Activated naive CD8-positive, alpha-beta T cell (primary cell): ENCODE measurements around the gene OR1L1.

Experiments used
- H3K27ac Mint-ChIP-seq: one replicate; pipeline ENCODE4 v1.8.0; 2021; ENCODE audit warnings: mixed read lengths
- H3K27me3 Mint-ChIP-seq: one replicate; pipeline ENCODE4 v1.8.0; 2021; ENCODE audit warnings: mixed read lengths
- H3K36me3 Mint-ChIP-seq: one replicate; pipeline ENCODE4 v1.8.0; 2021; ENCODE audit warnings: mixed read lengths
- H3K4me1 Mint-ChIP-seq: one replicate; pipeline ENCODE4 v1.8.0; 2021; ENCODE audit warnings: low read depth, mixed read lengths
- H3K4me3 Mint-ChIP-seq: one replicate; pipeline ENCODE4 v1.8.0; 2021; ENCODE audit warnings: mild to moderate bottlenecking, mixed read lengths
- H3K9me3 Mint-ChIP-seq: one replicate; pipeline ENCODE4 v1.8.0; 2021; ENCODE audit warnings: low read depth, mixed read lengths

The OR1L1 gene, protein sequence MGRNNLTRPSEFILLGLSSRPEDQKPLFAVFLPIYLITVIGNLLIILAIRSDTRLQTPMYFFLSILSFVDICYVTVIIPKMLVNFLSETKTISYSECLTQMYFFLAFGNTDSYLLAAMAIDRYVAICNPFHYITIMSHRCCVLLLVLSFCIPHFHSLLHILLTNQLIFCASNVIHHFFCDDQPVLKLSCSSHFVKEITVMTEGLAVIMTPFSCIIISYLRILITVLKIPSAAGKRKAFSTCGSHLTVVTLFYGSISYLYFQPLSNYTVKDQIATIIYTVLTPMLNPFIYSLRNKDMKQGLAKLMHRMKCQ

DNA sequence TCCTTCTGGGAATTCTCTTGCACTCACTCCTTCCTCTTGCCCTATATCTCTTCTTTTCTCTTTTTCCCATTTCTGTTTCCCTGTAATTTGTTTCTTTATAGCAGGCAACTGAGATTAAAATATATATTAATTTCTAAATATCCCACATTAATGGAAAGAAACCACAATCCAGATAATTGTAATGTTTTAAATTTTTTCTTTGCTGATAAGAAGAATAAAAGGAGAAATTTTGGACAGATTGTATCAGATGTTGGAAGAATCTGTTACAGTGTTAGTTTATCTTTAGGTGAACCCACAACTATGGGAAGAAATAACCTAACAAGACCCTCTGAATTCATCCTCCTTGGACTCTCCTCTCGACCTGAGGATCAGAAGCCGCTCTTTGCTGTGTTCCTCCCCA lies at the start of gene OR1L1:
TSS of gene OR1L1 (plus strand) at position 301 of the 400 bp plus-strand sequence. CDS start at position 301, 0 bp downstream.
- Mint-ChIP-seq H3K36me3 (no peaks in the 10 kb centered on the region), H3K27me3 (peaks cover 16% of the 10 kb centered on the region), H3K4me1 (no peaks in the 10 kb centered on the region), H3K9me3 (peaks cover 4% of the 10 kb centered on the region), H3K4me3 (no peak within 1 kb of the TSS), H3K27ac (no peak within 1 kb of the TSS)

DNA sequence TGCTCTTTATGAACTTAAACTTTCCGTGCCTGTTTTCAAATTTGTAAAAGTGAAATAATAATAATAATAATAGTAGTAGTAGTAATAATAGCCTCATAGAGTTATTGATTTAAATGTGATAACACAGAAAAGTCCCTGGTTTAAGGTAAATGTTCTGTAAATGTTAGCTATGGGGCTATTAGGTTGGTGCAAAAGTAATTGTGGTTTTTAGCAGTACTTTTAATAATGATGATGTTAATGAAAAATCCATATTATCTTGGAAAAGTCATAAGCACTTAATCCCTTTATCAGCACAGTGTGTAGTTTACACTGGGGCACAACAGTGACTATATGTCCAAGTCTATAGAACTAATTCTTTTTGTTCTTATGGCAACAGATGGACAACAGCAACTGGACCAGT lies 47.2 kb upstream of the OR1L1 start, which contains the start of gene OR1Q1:
TSS of gene OR1Q1 (plus strand) at position 377 of the 400 bp plus-strand sequence. CDS start at position 377, 0 bp downstream.
- Mint-ChIP-seq H3K4me1 (no peaks in the 10 kb centered on the region), H3K4me3 (no peak within 1 kb of the TSS), H3K36me3 (no peaks in the 10 kb centered on the region), H3K27ac (no peak within 1 kb of the TSS), H3K9me3 (no peaks in the 10 kb centered on the region), H3K27me3 (peaks cover 1% of the 10 kb centered on the region)

DNA sequence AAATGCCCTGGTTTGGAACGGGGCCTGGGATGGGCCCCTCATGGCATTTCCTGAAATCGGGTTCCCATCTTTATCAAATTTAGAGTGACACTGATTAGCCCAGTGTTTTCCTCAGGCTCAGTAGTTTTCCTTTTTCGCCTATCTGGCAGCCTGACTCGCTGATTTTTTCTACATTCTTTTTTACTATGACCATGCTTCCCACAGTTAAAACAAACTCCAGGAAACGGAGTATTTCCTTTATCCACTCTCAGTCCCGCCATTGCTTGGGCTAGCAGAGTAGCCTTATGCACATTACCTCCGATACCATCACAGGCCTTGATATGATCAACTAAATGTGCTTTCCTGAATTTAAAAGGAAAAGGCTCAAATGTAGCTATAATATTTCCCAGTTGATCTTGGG lies 41.5 kb upstream of the OR1L1 start:
- Mint-ChIP-seq H3K4me3 (no peak overlapping the region), H3K9me3 (no peaks in the 10 kb centered on the region), H3K4me1 (no peaks in the 10 kb centered on the region), H3K27me3 (peaks cover 5% of the 10 kb centered on the region), H3K36me3 (no peaks in the 10 kb centered on the region), H3K27ac (no peak overlapping the region)

DNA sequence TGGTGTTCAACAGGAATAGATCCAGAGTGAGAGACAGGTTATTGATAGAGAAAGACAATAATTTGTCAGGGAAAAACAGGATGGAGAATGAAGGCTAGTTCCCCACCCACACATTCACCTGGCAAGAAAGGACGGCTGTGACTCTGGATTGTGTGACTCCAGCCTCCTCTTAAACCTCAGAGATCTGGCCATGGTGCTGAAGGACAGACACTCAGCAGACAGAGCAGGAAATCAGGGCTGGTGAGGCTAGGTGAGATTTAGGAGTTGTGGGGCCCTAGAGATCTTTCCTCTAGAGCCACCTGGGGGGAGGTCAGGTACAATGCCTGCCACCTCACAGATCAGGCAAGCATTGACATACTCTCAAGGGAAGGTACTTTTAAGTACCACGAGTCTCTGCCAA lies 19.3 kb upstream of the OR1L1 start:
- H3K4me3 Mint-ChIP-seq, result no peak overlapping the region
- H3K4me1 Mint-ChIP-seq, result no peaks in the 10 kb centered on the region
- peaks cover 12% of the 10 kb centered on the region for H3K36me3 Mint-ChIP-seq
- H3K27me3 Mint-ChIP-seq, result peaks cover 12% of the 10 kb centered on the region
- peaks cover 29% of the 10 kb centered on the region for H3K9me3 Mint-ChIP-seq
- no peak overlapping the region for H3K27ac Mint-ChIP-seq

DNA sequence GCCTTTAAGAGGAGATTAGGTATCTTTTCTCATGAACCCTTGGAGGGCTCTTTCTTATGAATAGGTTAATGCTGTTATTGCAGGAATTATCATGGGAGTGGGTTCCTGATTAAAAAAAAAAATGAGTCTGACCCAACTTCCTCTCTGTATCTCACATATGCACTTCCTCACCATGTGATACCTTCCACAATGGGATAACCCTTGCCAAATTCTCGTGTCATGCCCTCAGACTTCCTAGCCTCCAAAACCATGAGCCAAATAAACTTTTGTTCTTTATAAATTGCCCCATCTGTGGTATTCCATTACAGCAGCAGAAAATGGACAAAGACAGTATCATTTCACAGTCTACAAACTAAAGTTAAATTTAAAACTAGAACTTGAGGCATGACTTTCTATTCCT lies 5.1 kb upstream of the OR1L1 start:
- Mint-ChIP-seq H3K27ac (no peak overlapping the region), H3K9me3 (no peaks in the 10 kb centered on the region), H3K27me3 (peaks cover 6% of the 10 kb centered on the region), H3K36me3 (no peaks in the 10 kb centered on the region), H3K4me1 (no peaks in the 10 kb centered on the region), H3K4me3 (no peak overlapping the region)

DNA sequence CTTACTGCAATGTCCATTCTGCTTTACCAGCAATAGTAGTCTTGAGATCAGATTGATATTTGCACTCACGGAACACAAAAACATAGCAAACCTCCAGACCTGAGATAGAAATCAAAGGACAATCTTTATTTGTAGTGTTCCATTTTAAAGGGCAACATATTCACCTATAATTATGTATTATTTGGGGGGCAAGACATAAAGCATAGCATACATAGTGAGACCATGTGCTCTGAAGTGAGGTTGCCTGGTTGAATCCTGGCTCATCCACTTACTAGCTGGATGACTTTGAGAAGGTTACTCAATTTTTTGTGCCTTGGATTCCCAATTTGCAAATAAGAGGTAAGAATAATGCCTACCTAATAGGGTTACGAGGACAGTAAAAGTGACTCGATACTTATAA lies 4.0 kb upstream of the OR1L1 start, which contains the start of gene OR1B1:
TSS of gene OR1B1 (minus strand) at position 101 of the 400 bp plus-strand sequence.
- no peaks in the 10 kb centered on the region for H3K9me3 Mint-ChIP-seq
- no peaks in the 10 kb centered on the region for H3K4me1 Mint-ChIP-seq
- H3K4me3 Mint-ChIP-seq, result no peak within 1 kb of the TSS
- peaks cover 14% of the 10 kb centered on the region for H3K27me3 Mint-ChIP-seq
- H3K36me3 Mint-ChIP-seq, result no peaks in the 10 kb centered on the region
- no peak within 1 kb of the TSS for H3K27ac Mint-ChIP-seq

DNA sequence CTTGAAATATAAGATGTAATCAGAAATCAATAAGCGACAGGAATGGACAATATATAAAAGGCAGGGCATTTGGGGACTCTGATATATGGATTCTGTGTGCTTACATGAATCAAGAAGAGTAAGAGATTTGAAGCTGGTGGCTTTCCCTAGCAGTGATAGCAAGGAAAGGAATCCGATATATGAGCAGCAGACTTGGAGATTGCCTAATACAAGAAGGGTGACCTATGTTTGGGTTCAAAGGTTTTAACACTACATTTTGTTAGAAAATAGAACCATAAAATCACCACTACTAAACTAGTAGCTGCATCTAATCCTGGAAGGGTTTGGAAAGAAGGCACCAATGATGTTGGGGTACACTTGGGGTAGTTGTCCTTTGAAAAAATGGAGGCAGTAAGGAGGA lies 11.0 kb downstream of the OR1L1 start:
- H3K4me3 Mint-ChIP-seq, result no peak overlapping the region
- H3K4me1 Mint-ChIP-seq, result no peaks in the 10 kb centered on the region
- peaks cover 4% of the 10 kb centered on the region for H3K36me3 Mint-ChIP-seq
- H3K27ac Mint-ChIP-seq, result no peak overlapping the region
- H3K9me3 Mint-ChIP-seq, result peaks cover 8% of the 10 kb centered on the region
- H3K27me3 Mint-ChIP-seq, result peaks cover 2% of the 10 kb centered on the region

DNA sequence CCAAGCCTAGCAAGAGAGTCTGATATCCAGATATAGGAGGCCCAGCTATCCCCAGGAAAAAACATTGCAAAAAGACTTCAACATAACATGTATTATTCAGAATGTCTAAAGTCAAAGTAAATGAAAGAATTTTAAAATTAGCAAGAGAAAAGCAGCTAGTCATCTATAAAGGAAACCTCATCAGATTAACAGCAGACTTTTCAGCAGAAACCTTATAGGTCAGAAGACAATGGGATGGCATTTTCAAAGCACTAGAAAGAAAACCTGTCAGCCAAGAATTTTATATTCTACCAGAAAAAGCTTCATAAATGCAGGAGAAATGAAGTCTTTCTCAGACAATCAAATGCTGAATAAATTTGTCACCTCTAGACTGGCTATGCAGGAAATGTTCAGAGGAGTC lies 23.3 kb downstream of the OR1L1 start:
- H3K9me3 Mint-ChIP-seq, result peaks cover 21% of the 10 kb centered on the region
- H3K36me3 Mint-ChIP-seq, result peaks cover 8% of the 10 kb centered on the region
- no peak overlapping the region for H3K4me3 Mint-ChIP-seq
- peaks cover 5% of the 10 kb centered on the region for H3K27me3 Mint-ChIP-seq
- no peak overlapping the region for H3K27ac Mint-ChIP-seq
- no peaks in the 10 kb centered on the region for H3K4me1 Mint-ChIP-seq

DNA sequence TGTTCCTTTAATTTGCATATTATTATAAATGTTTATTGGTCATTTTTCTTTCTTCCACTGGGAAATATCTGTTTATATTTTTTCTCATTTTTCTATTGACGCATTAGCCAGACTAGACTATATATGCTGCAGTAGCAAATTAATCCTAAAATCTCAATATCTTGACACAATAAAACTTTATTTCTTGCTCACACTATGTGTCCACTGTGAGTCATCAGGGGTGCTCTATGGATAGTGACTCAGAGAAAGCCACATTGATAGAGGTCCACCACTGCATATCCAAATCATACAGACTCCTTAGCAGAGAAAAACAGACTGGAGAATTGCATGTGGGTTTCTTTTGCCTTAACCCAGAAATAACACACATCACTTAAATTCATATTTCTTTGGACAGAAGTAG lies 34.2 kb downstream of the OR1L1 start:
- peaks cover 2% of the 10 kb centered on the region for H3K36me3 Mint-ChIP-seq

More for the DNA sequence above, 34.2 kb downstream of the OR1L1 start:
- H3K27me3 Mint-ChIP-seq, result peaks cover under 1% of the 10 kb centered on the region
- no peak overlapping the region for H3K4me3 Mint-ChIP-seq
- H3K9me3 Mint-ChIP-seq, result peaks cover 21% of the 10 kb centered on the region
- no peak overlapping the region for H3K27ac Mint-ChIP-seq
- H3K4me1 Mint-ChIP-seq, result no peaks in the 10 kb centered on the region
